Effector memory CD4-positive, alpha-beta T cell (primary cell): Measurements from ENCODE around the gene FKTN.
"Not testable (repeated sequence)": the region's sequence is repeated elsewhere in the genome, so short reads cannot be mapped to it uniquely, and the experiment has no call there.

Source experiments
- DNase-seq, 3 donors: peaks; one replicate each; pipeline ENCODE4 v3.0.0-alpha.2; 2020
- H3K27ac ChIP-seq: 2 replicates; pipeline ENCODE4 v1.7.0; 2013; ENCODE audit warnings: mild to moderate bottlenecking, low read length, moderate library complexity; ENCODE audit not compliant: insufficient read depth, poor library complexity, severe bottlenecking
- H3K27me3 ChIP-seq: replicated peaks from 2 replicates; pipeline ENCODE4 v1.7.0; 2013; ENCODE audit warnings: mild to moderate bottlenecking, low read length; ENCODE audit not compliant: insufficient read depth, control insufficient read depth, poor library complexity, severe bottlenecking
- H3K36me3 ChIP-seq: 2 replicates; pipeline ENCODE4 v1.7.0; 2013; ENCODE audit warnings: mild to moderate bottlenecking, low read length, moderate library complexity; ENCODE audit not compliant: control insufficient read depth, insufficient read depth
- H3K4me1 ChIP-seq: 2 replicates; pipeline ENCODE4 v1.7.0; 2013; ENCODE audit warnings: low read length, mild to moderate bottlenecking; ENCODE audit not compliant: control insufficient read depth, insufficient read depth, poor library complexity, severe bottlenecking
- H3K4me3 ChIP-seq: 2 replicates; pipeline ENCODE4 v1.7.0; 2013; ENCODE audit warnings: low read length, low read depth, mild to moderate bottlenecking; ENCODE audit not compliant: insufficient read depth, poor library complexity, severe bottlenecking
- H3K9me3 ChIP-seq: 2 replicates; pipeline ENCODE4 v1.7.0; 2013; ENCODE audit warnings: mild to moderate bottlenecking, low read length, moderate library complexity; ENCODE audit not compliant: control insufficient read depth

FKTN gene

DNA sequence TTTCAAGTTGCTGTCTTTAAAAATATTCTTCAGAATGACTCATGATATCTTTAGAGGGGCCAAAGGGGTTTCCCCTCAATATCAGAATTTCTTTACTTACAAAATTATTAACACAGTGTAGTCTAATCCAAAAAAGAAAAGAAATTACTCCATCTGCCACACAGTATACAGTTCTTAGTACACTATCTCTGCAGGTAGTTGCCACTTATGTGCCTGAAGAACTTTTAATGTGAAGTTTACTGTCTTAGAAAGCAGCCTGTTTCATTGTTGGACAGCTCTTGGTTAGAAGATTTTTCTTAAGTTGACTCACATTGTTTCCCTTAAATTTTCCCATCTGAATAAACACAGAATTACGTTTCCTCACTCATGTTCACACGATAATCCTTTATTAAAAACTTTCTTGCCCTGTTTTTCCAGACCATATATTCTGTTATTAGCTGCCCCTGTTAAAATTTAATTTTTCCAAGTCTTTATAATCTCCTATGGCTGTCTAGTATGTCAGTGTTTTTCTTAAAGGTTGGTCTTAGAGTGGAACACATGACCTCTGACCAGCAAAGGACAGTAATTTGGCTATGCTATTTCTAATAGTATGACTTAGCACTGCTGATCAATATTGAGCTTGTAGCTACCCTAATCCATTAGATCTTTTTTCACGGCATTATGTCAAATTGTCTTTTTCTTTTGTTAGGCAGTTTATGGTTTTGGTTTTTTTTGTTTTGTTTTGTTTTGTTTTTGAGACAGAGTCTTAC, 21.8 kb upstream of the FKTN start:
- no peaks in the 10 kb centered on the region for H3K9me3 ChIP-seq
- no peak overlapping the region for H3K27ac ChIP-seq
- no peak for DNase-seq
- no peaks in the 10 kb centered on the region for H3K27me3 ChIP-seq
- no peaks in the 10 kb centered on the region for H3K36me3 ChIP-seq
- no peaks in the 10 kb centered on the region for H3K4me1 ChIP-seq
- no peak overlapping the region for H3K4me3 ChIP-seq

DNA sequence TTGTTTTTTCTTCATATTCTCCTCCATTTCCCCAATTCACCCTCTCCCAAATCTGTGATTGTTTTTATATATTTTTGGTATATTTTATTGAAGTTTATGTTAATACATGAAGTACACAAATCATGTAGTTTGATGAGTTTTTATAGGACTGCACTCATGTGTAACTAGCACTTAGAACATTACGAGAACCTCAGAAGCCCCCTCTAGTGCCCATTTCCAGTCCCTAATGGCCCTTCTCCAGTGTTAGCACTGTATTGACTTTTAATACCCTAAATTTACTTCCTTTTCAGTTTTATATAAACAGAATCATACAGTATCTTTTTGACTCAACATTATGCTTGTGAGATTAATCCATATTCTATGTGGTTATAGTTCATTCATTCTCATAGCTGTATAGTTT, 18.5 kb upstream of the FKTN start:
- no peak for DNase-seq
- Histone ChIP-seq H3K9me3 (no peaks in the 10 kb centered on the region), H3K27me3 (no peaks in the 10 kb centered on the region), H3K4me3 (no peak overlapping the region), H3K27ac (no peak overlapping the region), H3K4me1 (no peaks in the 10 kb centered on the region), H3K36me3 (no peaks in the 10 kb centered on the region)

DNA sequence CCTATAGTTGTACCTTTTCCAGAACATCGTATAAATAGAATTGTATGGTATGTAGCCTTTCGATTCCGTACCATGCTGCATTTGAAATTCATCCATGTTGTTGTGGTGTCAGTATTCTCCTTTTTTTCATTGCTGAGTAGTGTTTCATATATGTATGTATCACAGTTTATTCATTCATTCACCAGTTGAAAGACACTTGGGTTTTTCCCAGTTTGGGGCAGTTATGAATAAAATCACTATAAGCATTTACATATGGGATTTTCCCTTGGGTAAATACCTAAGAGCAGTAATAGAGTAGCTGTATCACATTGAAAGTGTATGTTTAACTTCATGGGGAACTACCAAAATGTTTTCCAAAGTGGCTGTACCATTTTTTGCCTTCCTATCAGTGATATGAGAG, 16.1 kb upstream of the FKTN start:
- DNase-seq: no peak
- Histone ChIP-seq H3K4me3 (no peak overlapping the region), H3K36me3 (no peaks in the 10 kb centered on the region), H3K9me3 (no peaks in the 10 kb centered on the region), H3K27ac (no peak overlapping the region), H3K27me3 (no peaks in the 10 kb centered on the region), H3K4me1 (no peaks in the 10 kb centered on the region)

DNA sequence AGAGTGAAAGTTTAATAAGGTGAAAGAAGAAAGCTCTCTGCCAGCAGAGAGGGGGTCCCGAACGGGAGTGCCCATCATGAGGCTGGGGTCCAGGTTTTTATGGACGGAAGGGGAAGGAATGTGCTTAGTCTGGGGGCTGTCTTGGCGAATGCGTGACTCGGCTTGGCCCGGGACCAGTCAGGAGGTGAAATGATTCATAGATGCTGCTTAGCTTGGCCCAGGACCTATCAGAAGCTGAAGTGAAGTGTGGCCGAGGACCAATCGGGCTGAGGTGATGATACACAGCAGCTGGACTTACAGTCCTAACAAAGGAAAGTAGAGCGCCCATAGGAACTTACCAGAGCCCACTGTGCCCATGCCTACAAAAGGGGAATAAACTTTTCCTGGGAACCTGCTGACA, 3.9 kb upstream of the FKTN start:
- Histone ChIP-seq H3K4me3 (no peak overlapping the region), H3K27ac (no peak overlapping the region), H3K4me1 (peaks cover 4% of the 10 kb centered on the region), H3K36me3 (no peaks in the 10 kb centered on the region), H3K9me3 (no peaks in the 10 kb centered on the region), H3K27me3 (no peaks in the 10 kb centered on the region)
- no peak for DNase-seq

DNA sequence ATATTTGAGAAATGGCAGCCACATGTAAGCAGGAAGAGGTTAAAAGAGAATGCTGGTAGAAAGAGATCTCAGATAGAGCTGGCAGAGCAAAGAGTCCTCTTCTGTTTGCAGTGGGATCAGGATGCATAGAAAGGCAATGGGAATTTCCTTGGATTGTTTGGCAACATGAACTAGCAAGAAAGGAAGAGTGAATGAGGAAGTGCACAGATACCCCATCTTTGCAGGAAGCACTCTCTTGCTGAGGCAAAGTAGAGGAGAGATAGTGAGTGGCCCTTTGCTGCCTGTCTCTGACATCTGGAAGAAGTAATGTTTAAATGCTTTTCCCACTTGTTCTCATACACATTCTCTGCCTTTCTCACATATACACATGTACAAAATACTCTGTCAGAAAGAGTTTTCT, 14.5 kb downstream of the FKTN start:
- no peak for DNase-seq
- H3K4me3 ChIP-seq: no peak overlapping the region
- peaks cover 3% of the 10 kb centered on the region for H3K36me3 ChIP-seq
- H3K27ac ChIP-seq: no peak overlapping the region
- no peaks in the 10 kb centered on the region for H3K4me1 ChIP-seq
- no peaks in the 10 kb centered on the region for H3K27me3 ChIP-seq
- H3K9me3 ChIP-seq: no peaks in the 10 kb centered on the region

DNA sequence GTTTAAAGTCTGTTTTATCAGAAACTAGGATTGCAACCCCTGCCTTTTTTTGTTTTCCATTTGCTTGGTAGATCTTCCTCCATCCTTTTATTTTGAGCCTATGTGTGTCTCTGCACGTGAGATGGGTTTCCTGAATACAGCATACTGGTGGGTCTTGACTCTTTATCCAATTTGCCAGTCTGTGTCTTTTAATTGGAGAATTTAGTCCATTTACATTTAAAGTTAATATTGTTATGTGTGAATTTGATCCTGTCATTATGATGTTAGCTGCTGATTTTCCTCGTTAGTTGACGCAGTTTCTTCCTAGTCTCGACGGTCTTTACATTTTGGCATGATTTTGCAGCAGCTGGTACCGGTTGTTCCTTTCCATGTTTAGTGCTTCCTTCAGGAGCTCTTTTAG, 22.0 kb downstream of the FKTN start:
- not testable (repeated sequence) for H3K27ac ChIP-seq, DNase-seq, H3K27me3 ChIP-seq, H3K36me3 ChIP-seq, H3K4me3 ChIP-seq, H3K4me1 ChIP-seq, H3K9me3 ChIP-seq

DNA sequence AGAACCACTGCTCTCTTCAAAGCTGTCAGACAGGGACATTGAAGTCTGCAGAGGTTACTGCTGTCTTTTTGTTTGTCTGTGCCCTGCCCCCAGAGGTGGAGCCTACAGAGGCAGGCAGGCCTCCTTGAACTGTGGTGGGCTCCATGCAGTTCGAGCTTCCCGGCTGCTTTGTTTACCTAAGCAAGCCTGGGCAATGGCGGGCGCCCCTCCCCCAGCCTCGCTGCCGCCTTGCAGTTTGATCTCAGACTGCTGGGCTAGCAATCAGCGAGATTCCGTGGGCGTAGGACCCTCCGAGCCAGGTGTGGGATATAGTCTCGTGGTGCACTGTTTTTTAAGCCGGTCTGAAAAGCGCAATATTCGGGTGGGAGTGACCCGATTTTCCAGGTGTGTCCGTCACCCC, 23.6 kb downstream of the FKTN start:
- DNase-seq, H3K4me1 ChIP-seq, H3K27me3 ChIP-seq, H3K27ac ChIP-seq, H3K9me3 ChIP-seq, H3K36me3 ChIP-seq, H3K4me3 ChIP-seq: not testable (repeated sequence)

DNA sequence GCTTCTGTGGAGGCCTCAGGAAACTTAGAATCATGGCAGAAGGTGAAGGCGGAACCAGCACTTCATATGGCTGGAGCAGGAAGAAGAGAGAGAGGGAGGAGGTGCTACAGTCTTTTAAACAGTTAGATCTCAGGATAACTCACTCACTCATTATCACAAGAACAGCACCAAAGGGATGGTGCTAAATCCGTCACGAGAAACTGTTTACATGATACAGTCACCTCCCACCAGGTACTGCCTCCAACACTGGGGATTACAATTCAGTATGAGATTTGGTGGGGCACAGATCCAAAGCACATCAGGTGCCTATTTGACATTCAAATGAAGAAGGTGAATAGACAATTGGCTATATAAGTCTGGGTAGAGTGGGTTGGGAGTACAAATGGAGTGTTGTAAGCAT, 35.2 kb downstream of the FKTN start:
- no peak for DNase-seq
- no peaks in the 10 kb centered on the region for H3K4me1 ChIP-seq
- H3K36me3 ChIP-seq: no peaks in the 10 kb centered on the region
- no peak overlapping the region for H3K4me3 ChIP-seq
- H3K27ac ChIP-seq: no peak overlapping the region
- no peaks in the 10 kb centered on the region for H3K9me3 ChIP-seq
- no peaks in the 10 kb centered on the region for H3K27me3 ChIP-seq

DNA sequence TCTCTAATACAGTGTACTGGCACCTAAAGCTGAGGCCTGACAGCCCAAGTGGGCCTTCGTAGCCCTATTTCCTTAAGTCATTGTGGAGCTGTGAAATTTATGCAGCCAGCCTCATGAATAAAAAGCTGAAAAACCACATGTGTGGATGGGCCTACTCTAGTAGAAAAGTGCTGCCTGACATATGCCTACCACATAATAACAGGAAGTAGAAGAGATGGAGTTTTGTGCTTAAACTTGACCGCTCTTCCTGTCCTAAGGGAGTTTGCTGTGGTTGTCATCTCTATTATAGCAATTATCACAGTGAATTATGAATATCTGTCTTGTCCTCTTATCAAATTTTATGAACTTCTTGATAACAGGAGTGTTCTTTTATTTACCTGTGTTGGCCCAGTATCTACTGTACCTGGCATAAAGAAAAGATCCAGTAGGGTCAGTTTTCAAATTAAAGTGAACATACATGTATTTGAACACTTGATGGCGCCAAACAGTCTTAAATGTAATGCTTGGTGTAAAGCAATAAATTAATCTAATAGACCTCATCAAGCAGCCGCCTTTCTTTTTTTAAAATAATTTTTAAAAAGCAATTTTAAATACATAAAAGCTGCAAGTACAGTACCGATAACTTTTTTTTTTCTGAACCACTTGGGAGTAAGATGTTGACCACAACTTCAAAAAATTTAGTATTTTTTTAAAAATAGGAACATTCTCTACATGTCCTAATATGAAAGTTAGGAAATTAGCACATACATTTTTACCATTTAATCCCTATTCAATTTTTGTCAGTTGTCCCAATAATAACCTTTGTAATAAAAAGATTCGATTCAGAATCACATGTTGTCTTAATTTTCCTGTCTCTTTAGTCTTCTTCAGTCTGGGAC, 51.0 kb downstream of the FKTN start:
- DNase-seq: no peak
- Histone ChIP-seq H3K9me3 (no peaks in the 10 kb centered on the region), H3K36me3 (peaks cover 4% of the 10 kb centered on the region), H3K27ac (no peak overlapping the region), H3K4me1 (no peaks in the 10 kb centered on the region), H3K27me3 (no peaks in the 10 kb centered on the region), H3K4me3 (no peak overlapping the region)

DNA sequence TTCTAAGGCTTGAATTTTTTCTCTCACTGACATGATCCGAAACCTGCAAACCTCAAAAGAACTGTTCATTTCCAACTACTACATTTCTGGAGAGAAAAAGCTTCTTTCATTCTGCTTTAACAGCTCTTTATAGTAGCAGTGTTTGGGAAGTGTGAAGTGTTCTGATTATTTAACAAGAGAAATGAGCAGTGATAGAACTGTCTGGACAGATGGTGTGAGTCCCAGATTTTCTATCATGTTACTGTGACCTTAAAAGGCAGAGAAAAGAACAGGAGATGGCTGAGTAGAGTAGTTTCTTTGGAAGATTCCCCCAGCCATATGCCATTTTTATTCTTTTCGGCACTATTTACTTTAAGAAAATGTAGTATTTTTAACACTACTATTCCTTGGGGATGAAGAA, 63.1 kb downstream of the FKTN start:
- Histone ChIP-seq H3K4me1 (no peaks in the 10 kb centered on the region), H3K9me3 (no peaks in the 10 kb centered on the region), H3K36me3 (no peaks in the 10 kb centered on the region), H3K27ac (no peak overlapping the region), H3K27me3 (no peaks in the 10 kb centered on the region), H3K4me3 (no peak overlapping the region)
- DNase-seq: no peak
